HEK293 (cell line): Measurements from ENCODE around the gene RASSF9.

Experiments used
- CTCF ChIA-PET: fragments of 350-600 bp; formaldehyde crosslinking; extraction: SDS; loops from one replicate; lab custom pipeline; 2021; ENCODE audit warnings: antibody characterized with exemption; lab: Yijun Ruan, JAX
- POLR2A ChIA-PET: fragments of 300-600 bp; formaldehyde crosslinking; extraction: SDS; loops from one replicate; lab custom pipeline; 2020; ENCODE audit warnings: antibody characterized with exemption, inconsistent platforms; lab: Yijun Ruan, JAX
- H3K27ac ChIP-seq: fragments of 200-500 bp; sonication (Bioruptor generic); 2 replicates; pipeline ENCODE4 v1.5.1; 2014; ENCODE audit warnings: low read depth, low read length, control low read depth, inconsistent platforms; ENCODE audit errors: extremely low read depth
- H3K36me3 ChIP-seq, 2 experiments: fragments of 200-500 bp in 1 of 2; sonication (Bioruptor generic) in 1 of 2; 1 replicate in 1 of 2; 2 replicates in 1 of 2; pipeline ENCODE4 v1.5.1; 2014 to 2017; ENCODE audit warnings: inconsistent platforms in 2 of 2, low read length in 2 of 2; ENCODE audit not compliant: control insufficient read depth in 2 of 2, insufficient read depth in 1 of 2
- H3K4me1 ChIP-seq: fragments of 200-500 bp; sonication (Bioruptor generic); 2 replicates; pipeline ENCODE4 v1.5.1; 2014; ENCODE audit warnings: mild to moderate bottlenecking, low read length, inconsistent platforms; ENCODE audit not compliant: control insufficient read depth, insufficient read depth
- H3K4me3 ChIP-seq: 2 replicates; pipeline ENCODE4 v1.5.1; 2011; ENCODE audit warnings: low read depth, mild to moderate bottlenecking, control low read depth, low read length, moderate library complexity
- H3K9me3 ChIP-seq: fragments of 200-500 bp; sonication (Bioruptor generic); 2 replicates; pipeline ENCODE4 v1.5.1; 2014; ENCODE audit warnings: low read depth, low read length, inconsistent platforms; ENCODE audit not compliant: control insufficient read depth, insufficient read depth
- SETDB1 ChIP-seq: IDR thresholded peaks from one replicate; pipeline ENCODE4 v1.6.1; 2017; ENCODE audit warnings: mild to moderate bottlenecking, low read length, moderate library complexity, mixed read lengths; ENCODE audit not compliant: insufficient read length
- ZBTB44 ChIP-seq: fragments of 450-650 bp; IDR thresholded peaks from 2 replicates; pipeline ENCODE4 v1.5.1; 2018; ENCODE audit warnings: missing biosample characterization, mild to moderate bottlenecking, missing genetic modification characterization
- ZNF239 ChIP-seq: fragments of 450-650 bp; formaldehyde crosslinking; IDR thresholded peaks from 2 replicates; pipeline ENCODE4 v1.5.1; 2016; ENCODE audit warnings: missing biosample characterization, missing genetic modification characterization
- ZNF24 ChIP-seq: fragments of 450-650 bp; formaldehyde crosslinking; IDR thresholded peaks from 2 replicates; pipeline ENCODE4 v1.5.1; 2016; ENCODE audit warnings: missing biosample characterization, missing genetic modification characterization
- ZNF26 ChIP-seq: fragments of 450-650 bp; formaldehyde crosslinking; IDR thresholded peaks from 2 replicates; pipeline ENCODE4 v1.5.1; 2016; ENCODE audit warnings: missing biosample characterization, missing genetic modification characterization
- ZNF37A ChIP-seq: fragments of 450-650 bp; IDR thresholded peaks from 2 replicates; pipeline ENCODE4 v1.5.1; 2018; ENCODE audit warnings: missing biosample characterization, missing genetic modification characterization
- ZNF514 ChIP-seq: fragments of 450-650 bp; formaldehyde crosslinking; IDR thresholded peaks from 2 replicates; pipeline ENCODE4 v1.5.1; 2016; ENCODE audit warnings: missing biosample characterization, missing genetic modification characterization

RASSF9 gene

GRCh38 chr12:85759623-85760022 is 76.6 kb downstream of the RASSF9 start (continued):
- no peak for TF ChIP-seq ZNF26
- TF ChIP-seq ZNF24 (tag by site-specific recombination): no peak

DNA sequence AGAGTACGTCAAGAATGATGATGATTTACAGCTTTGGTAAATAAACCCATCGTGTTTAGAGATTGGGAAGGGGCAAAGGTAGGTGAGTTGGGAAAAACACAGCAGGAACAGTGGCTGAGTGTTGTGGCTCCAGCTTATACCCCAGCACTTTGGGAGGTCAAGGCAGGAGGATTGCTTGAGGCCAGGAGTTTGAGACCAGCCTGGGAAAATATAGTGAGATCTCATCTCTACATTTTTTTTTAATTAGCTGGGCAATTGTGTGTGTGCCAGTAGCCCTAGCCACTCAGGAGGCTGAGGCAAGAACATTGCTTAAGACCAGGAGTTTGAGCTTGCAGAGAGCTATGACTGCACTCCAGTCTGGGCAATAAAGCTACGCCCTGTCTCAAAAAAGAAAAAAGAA is 77.1 kb downstream of the RASSF9 start:
- CTCF ChIA-PET: interaction anchor here (0.6 to 0.9 kb wide), 2 partner anchors 107 to 283 kb away, joined by 4 to 5 read pairs; no protein-coding TSS in a partner anchor
- H3K27ac ChIP-seq: no peak overlapping the region
- H3K9me3 ChIP-seq: no peaks in the 10 kb centered on the region
- no peaks in the 10 kb centered on the region for H3K36me3 ChIP-seq
- no peak overlapping the region for H3K4me3 ChIP-seq
- POLR2A ChIA-PET: no interaction called here
- H3K4me1 ChIP-seq: no peaks in the 10 kb centered on the region
- TF ChIP-seq ZBTB44 (no peak), ZNF514 (tag by site-specific recombination) (no peak), ZNF37A (tag by site-specific recombination) (no peak)

GRCh38 chr12:85755760-85756159 is 80.4 kb downstream of the RASSF9 start:
- TF ChIP-seq ZNF239 (tag by site-specific recombination) (no peak), SETDB1 (peak; percentile 34)
- H3K4me1 ChIP-seq: no peaks in the 10 kb centered on the region
- POLR2A ChIA-PET: no interaction called here
- H3K9me3 ChIP-seq: no peaks in the 10 kb centered on the region
- H3K36me3 ChIP-seq: no peaks in the 10 kb centered on the region
- CTCF ChIA-PET: no interaction called here
- H3K4me3 ChIP-seq: no peak overlapping the region
- no peak overlapping the region for H3K27ac ChIP-seq
